Caco-2 (cell line): ENCODE measurements around the gene FGF22. TPM values are rescaled to one million over a fixed set of nuclear protein-coding genes. Genes with fewer than 3 reads are reported as not detected.
"Not testable (repeated sequence)": the region's sequence is repeated elsewhere in the genome, so short reads cannot be mapped to it uniquely, and the experiment has no call there.

Source experiments
- BruUV-seq: library from RNA; stranded (reverse); fragments of 400-500 nt; replicated peaks from 2 replicates; lab custom pipeline; 2021; lab: Mats Ljungman, UMichigan
- CTCF ChIA-PET: fragments of 300-600 bp; sonication (Branson Sonifier 250); formaldehyde crosslinking; loops from one replicate; lab custom pipeline; 2022; ENCODE audit warnings: antibody characterized with exemption; lab: Charles Lee
- POLR2A ChIA-PET: fragments of 300-600 bp; sonication (Branson Sonifier 250); formaldehyde crosslinking; loops from one replicate; lab custom pipeline; 2022; ENCODE audit warnings: antibody characterized with exemption; lab: Charles Lee
- DNase-seq, 2 experiments: peaks; one replicate each; pipeline versions ENCODE4 v3.0.0 to v3.0.0-alpha.2; 2020 to 2022
- H3K27me3 ChIP-seq: replicated peaks from 2 replicates; pipeline ENCODE4 v1.6.0; 2011; ENCODE audit warnings: low read length; ENCODE audit not compliant: control insufficient read depth, insufficient read depth
- H3K36me3 ChIP-seq: 2 replicates; pipeline ENCODE4 v1.5.1; 2011; ENCODE audit warnings: low read length; ENCODE audit not compliant: control insufficient read depth, insufficient read depth
- H3K4me1 ChIP-seq: fragments of 250-450 bp; sonication (Bioruptor Pico); 2 replicates; pipeline ENCODE4 v1.5.1; 2020; ENCODE audit warnings: mild to moderate bottlenecking
- H3K4me3 ChIP-seq: 2 replicates; pipeline ENCODE4 v1.5.1; 2011; ENCODE audit warnings: low read depth, mild to moderate bottlenecking, control low read depth, low read length
- H3K9me3 ChIP-seq: fragments of 250-450 bp; sonication (Bioruptor Pico); 2 replicates; pipeline ENCODE4 v1.5.1; 2020; ENCODE audit warnings: mild to moderate bottlenecking, moderate library complexity
- H3K27ac Mint-ChIP-seq: one replicate; pipeline ENCODE4 v1.8.0; 2022; ENCODE audit warnings: mixed read lengths; ENCODE audit not compliant: unreplicated experiment
- H3K27me3 Mint-ChIP-seq: one replicate; pipeline ENCODE4 v1.8.0; 2022; ENCODE audit warnings: mixed read lengths; ENCODE audit not compliant: insufficient read depth, unreplicated experiment
- H3K36me3 Mint-ChIP-seq: one replicate; pipeline ENCODE4 v1.8.0; 2022; ENCODE audit warnings: mild to moderate bottlenecking, mixed read lengths; ENCODE audit not compliant: insufficient read depth, unreplicated experiment
- H3K4me1 Mint-ChIP-seq: one replicate; pipeline ENCODE4 v1.8.0; 2022; ENCODE audit warnings: low read depth, mixed read lengths; ENCODE audit not compliant: unreplicated experiment
- H3K4me3 Mint-ChIP-seq: one replicate; pipeline ENCODE4 v1.8.0; 2022; ENCODE audit warnings: mild to moderate bottlenecking, moderate library complexity, mixed read lengths; ENCODE audit not compliant: unreplicated experiment
- H3K9me3 Mint-ChIP-seq: one replicate; pipeline ENCODE4 v1.8.0; 2022; ENCODE audit warnings: mixed read lengths; ENCODE audit not compliant: unreplicated experiment
- CTCF ChIP-seq, 2 experiments: fragments of 200-600 bp in 1 of 2; IDR thresholded peaks; 1 replicate in 1 of 2; 2 replicates in 1 of 2; pipeline versions ENCODE4 v1.5.1 to v1.8.0; 2011 to 2022; ENCODE audit warnings: antibody characterized with exemption in 1 of 2, control low read depth in 1 of 2, inconsistent platforms in 1 of 2, low read depth in 1 of 2, low read length in 1 of 2, mild to moderate bottlenecking in 1 of 2, moderate library complexity in 1 of 2; ENCODE audit not compliant: insufficient read depth in 1 of 2, severe bottlenecking in 1 of 2, unreplicated experiment in 1 of 2
- intact Hi-C: fragments of 100-400 bp; cut with micrococcal nuclease; formaldehyde crosslinking; loops from one replicate; pipeline ENCODE4 v1.10.0; 2022; ENCODE audit not compliant: unreplicated experiment
- total RNA-seq: library from RNA; stranded (reverse); gene quantifications from 2 replicates; pipeline ENCODE4 v1.2.3, GENCODE V29; 2022

The FGF22 gene
- total RNA-seq, 1 experiment from 2014 or later: 0.68 TPM

- Mint-ChIP-seq H3K4me3 (no peak overlapping the region), H3K36me3 (peaks cover 29% of the 10 kb centered on the region), H3K27ac (no peak overlapping the region), H3K4me1 (no peaks in the 10 kb centered on the region), H3K9me3 (no peaks in the 10 kb centered on the region), H3K27me3 (no peaks in the 10 kb centered on the region)
- intact Hi-C loops: no loop called here
- TF ChIP-seq CTCF (IDR thresholded peaks at IDR 0.05; ENCODE audit: insufficient read depth in 1 of 2, low read depth in 1 of 2, low read length in 1 of 2, severe bottlenecking in 1 of 2, unreplicated experiment in 1 of 2): no peak
- Histone ChIP-seq H3K4me3 (no peak overlapping the region), H3K36me3 (no peaks in the 10 kb centered on the region; the same call in 1 of the 2 replicates), H3K9me3 (no peaks in the 10 kb centered on the region), H3K27me3 (no peaks in the 10 kb centered on the region), H3K4me1 (no peaks in the 10 kb centered on the region)
- no TSS peak for BruUV-seq
- ChIA-PET POLR2A (no interaction called here), CTCF (no interaction called here)
- no peak for DNase-seq
Measured at GRCh38 chr19:618674-619285, 20.9 kb upstream of the FGF22 start.

- H3K9me3 Mint-ChIP-seq: no peaks in the 10 kb centered on the region
- intact Hi-C loops: no loop called here
- DNase-seq: no peak
- H3K36me3 Mint-ChIP-seq: peaks cover 28% of the 10 kb centered on the region
- CTCF ChIA-PET: no interaction called here
- H3K27me3 ChIP-seq: no peaks in the 10 kb centered on the region
- no peaks in the 10 kb centered on the region; the same call in 1 of the 2 replicates for H3K36me3 ChIP-seq
- no peak for TF ChIP-seq CTCF (IDR thresholded peaks at IDR 0.05; ENCODE audit: insufficient read depth in 1 of 2, low read depth in 1 of 2, low read length in 1 of 2, severe bottlenecking in 1 of 2, unreplicated experiment in 1 of 2)
- H3K4me1 ChIP-seq: no peaks in the 10 kb centered on the region
- no peak overlapping the region for H3K4me3 Mint-ChIP-seq
- no peaks in the 10 kb centered on the region for H3K9me3 ChIP-seq
- POLR2A ChIA-PET: no interaction called here
- no peak overlapping the region for H3K27ac Mint-ChIP-seq
- no TSS peak for BruUV-seq
- no peak overlapping the region for H3K4me3 ChIP-seq
- no peaks in the 10 kb centered on the region for H3K4me1 Mint-ChIP-seq
- H3K27me3 Mint-ChIP-seq: no peaks in the 10 kb centered on the region
Measured at GRCh38 chr19:619286-620002, 20.2 kb upstream of the FGF22 start.

GRCh38 chr19:620166-620862 lies 19.4 kb upstream of the FGF22 start:
- no peaks in the 10 kb centered on the region for H3K9me3 Mint-ChIP-seq
- no peak for DNase-seq
- TF ChIP-seq CTCF (IDR thresholded peaks at IDR 0.05; ENCODE audit: insufficient read depth in 1 of 2, low read depth in 1 of 2, low read length in 1 of 2, severe bottlenecking in 1 of 2, unreplicated experiment in 1 of 2): no peak
- Histone ChIP-seq H3K4me1 (no peaks in the 10 kb centered on the region), H3K4me3 (no peak overlapping the region), H3K27me3 (no peaks in the 10 kb centered on the region), H3K9me3 (no peaks in the 10 kb centered on the region), H3K36me3 (no peaks in the 10 kb centered on the region; the same call in 1 of the 2 replicates)
- intact Hi-C loops: no loop called here
- BruUV-seq: no TSS peak
- H3K4me3 Mint-ChIP-seq: no peak overlapping the region
- no peaks in the 10 kb centered on the region for H3K27me3 Mint-ChIP-seq
- H3K4me1 Mint-ChIP-seq: no peaks in the 10 kb centered on the region
- peaks cover 24% of the 10 kb centered on the region for H3K36me3 Mint-ChIP-seq
- CTCF ChIA-PET: no interaction called here
- H3K27ac Mint-ChIP-seq: no peak overlapping the region
- POLR2A ChIA-PET: no interaction called here

GRCh38 chr19:621191-621590 lies 18.5 kb upstream of the FGF22 start:
- H3K4me1 Mint-ChIP-seq, H3K9me3 ChIP-seq, H3K36me3 ChIP-seq, H3K27me3 ChIP-seq, DNase-seq, CTCF ChIA-PET, BruUV-seq, H3K4me1 ChIP-seq, H3K9me3 Mint-ChIP-seq, H3K27ac Mint-ChIP-seq, intact Hi-C loops, H3K27me3 Mint-ChIP-seq, H3K4me3 Mint-ChIP-seq, POLR2A ChIA-PET, H3K4me3 ChIP-seq: not testable (repeated sequence)
- H3K36me3 Mint-ChIP-seq: peaks cover 29% of the 10 kb centered on the region
